HepG2 (cell line): ENCODE results near the gene SPTAN1. TPM values are rescaled to one million over a fixed set of nuclear protein-coding genes. Genes with fewer than 3 reads are reported as not detected.
"Not testable (repeated sequence)": the region's sequence is repeated elsewhere in the genome, so short reads cannot be mapped to it uniquely, and the experiment has no call there.

Experiments used
- ATAC-seq: fragments of 200-7000 bp; cut with Tn5 transposase; 3 replicates; pipeline ENCODE4 v1.9.1; 2020; ENCODE audit warnings: mild to moderate bottlenecking, moderate library complexity
- BruUV-seq: library from RNA; stranded (reverse); fragments of 400-500 nt; replicated peaks from 2 replicates; lab custom pipeline; 2021; lab: Mats Ljungman, UMichigan
- CTCF ChIA-PET: fragments of 300-600 bp; formaldehyde crosslinking; extraction: SDS; loops from one replicate; lab custom pipeline; 2021; ENCODE audit warnings: low total read pairs, inconsistent platforms, low intra/inter-chr PET ratio; lab: Yijun Ruan, JAX
- POLR2A ChIA-PET: fragments of 350-600 bp; sonication (Branson Sonifier 250); formaldehyde crosslinking; loops from one replicate; lab custom pipeline; 2020; ENCODE audit warnings: antibody characterized with exemption, inconsistent platforms; lab: Yijun Ruan, JAX
- DNase-seq: peaks from one replicate; pipeline ENCODE4 v3.0.0-alpha.2; 2015; ENCODE audit warnings: low spot score
- FAIRE-seq: peaks from 3 replicates; lab custom pipeline; 2011; peaks lifted over from hg19 to GRCh38; lab: Jason Lieb, UNC
- H2AFZ ChIP-seq: one replicate; pipeline ENCODE4 v1.6.1; 2011; ENCODE audit warnings: low read length, inconsistent platforms
- H3K27ac ChIP-seq: fragments of 300-600 bp; 3 replicates; pipeline ENCODE4 v1.8.0; 2011; ENCODE audit warnings: mixed run types, mild to moderate bottlenecking, mixed read lengths, low read length, inconsistent platforms; ENCODE audit not compliant: insufficient read depth; ENCODE audit errors: extremely low read length
- H3K27me3 ChIP-seq, 2 experiments: fragments of 200-600 bp in 1 of 2; 2 replicates in 1 of 2; 3 replicates in 1 of 2; pipeline versions ENCODE4 v1.6.0 to v1.8.0; 2011; ENCODE audit warnings: low read length in 2 of 2, mild to moderate bottlenecking in 2 of 2, moderate library complexity in 2 of 2, inconsistent platforms in 1 of 2; ENCODE audit not compliant: insufficient read depth in 2 of 2, control insufficient read depth in 1 of 2
- H3K36me3 ChIP-seq, 2 experiments: fragments of 200-600 bp in 1 of 2; replicated peaks in 1 of 2; 2 replicates in 1 of 2; 3 replicates in 1 of 2; pipeline versions ENCODE4 v1.5.1 to v1.8.0; 2011; ENCODE audit warnings: low read length in 2 of 2, inconsistent platforms in 1 of 2; ENCODE audit not compliant: insufficient read depth in 2 of 2, control insufficient read depth in 1 of 2
- H3K4me1 ChIP-seq: 2 replicates; pipeline ENCODE4 v1.5.1; 2012; ENCODE audit warnings: low read length, inconsistent platforms; ENCODE audit not compliant: insufficient read depth
- H3K4me2 ChIP-seq: 2 replicates; pipeline ENCODE4 v1.6.0; 2011; ENCODE audit warnings: low read depth, low read length, inconsistent platforms
- H3K4me3 ChIP-seq, 3 experiments: fragments of 200-600 bp in 1 of 3; sonication (generic), shearing (Covaris generic) in 1 of 3; replicated peaks in 1 of 3; 2 replicates each; pipeline ENCODE4 v1.5.1; 2011 to 2016; ENCODE audit warnings: low read length in 3 of 3, inconsistent platforms in 2 of 3, low read depth in 2 of 3, mild to moderate bottlenecking in 2 of 3, control low read depth in 1 of 3, mixed read lengths in 1 of 3; ENCODE audit not compliant: insufficient read depth in 1 of 3
- H3K79me2 ChIP-seq: one replicate; pipeline ENCODE4 v1.6.1; 2011; ENCODE audit warnings: low read length, inconsistent platforms; ENCODE audit not compliant: insufficient read depth
- H3K9ac ChIP-seq: 2 replicates; pipeline ENCODE4 v1.6.0; 2011; ENCODE audit warnings: mild to moderate bottlenecking, low read depth, low read length, inconsistent platforms; ENCODE audit not compliant: insufficient read depth
- H3K9me3 ChIP-seq: 2 replicates; pipeline ENCODE4 v1.5.1; 2012; ENCODE audit warnings: mild to moderate bottlenecking, low read length
- H4K20me1 ChIP-seq: 2 replicates; pipeline ENCODE4 v1.6.0; 2011; ENCODE audit warnings: inconsistent platforms, mild to moderate bottlenecking, low read length, moderate library complexity; ENCODE audit not compliant: insufficient read depth
- CEBPB ChIP-seq: IDR thresholded peaks from 2 replicates; pipeline ENCODE4 v1.6.1; 2011; ENCODE audit warnings: low read depth, low read length, improper control_type of control experiment, borderline replicate concordance
- NFYC ChIP-seq: IDR thresholded peaks from 2 replicates; pipeline ENCODE4 v1.6.1; 2016; ENCODE audit warnings: missing genetic modification reagents, missing compliant biosample characterization
- WGBS: methylation state at CpG from one replicate; pipeline ENCODE4 v1.1.6; 2017; ENCODE audit warnings: low lambda C conversion rate; 5-methylcytosine and 5-hydroxymethylcytosine counted together
- in situ Hi-C: cut with HindIII; loops from 2 replicates; pipeline ENCODE4 v1.10.0; 2017; ENCODE audit warnings: low pct_unique_long_range_greater_than_20kb; ENCODE audit not compliant: extremely low pct_ligation_motif_present
- intact Hi-C: fragments of 100-400 bp; cut with micrococcal nuclease; formaldehyde crosslinking; loops from one replicate; pipeline ENCODE4 v1.10.0; 2022; ENCODE audit not compliant: unreplicated experiment
- polyA plus RNA-seq, 8 experiments: library from polyadenylated mRNA; depleted of rRNA in 3 of 8; stranded (reverse) in 7 of 8; unstranded in 1 of 8; fragments of >200 nt; fragmentation: Illumina TruSeq in 4 of 8; extraction: Trizol in 4 of 8; gene quantifications; 2 replicates each; pipeline versions ENCODE4 v1.2.1 to v1.2.3, GENCODE V29; 2011 to 2016; ENCODE audit warnings: low read depth in 4 of 8, missing spikeins in 1 of 8, mixed read lengths in 1 of 8; ENCODE audit not compliant: insufficient read depth in 1 of 8
- total RNA-seq, 5 experiments: library from RNA; depleted of rRNA; stranded (reverse); fragments of >200 nt; fragmentation: Illumina TruSeq; extraction: Trizol; gene quantifications; 2 replicates each; pipeline ENCODE4 v1.2.3, GENCODE V29; 2016; ENCODE audit warnings: low read depth in 1 of 5

SPTAN1 gene
- total and polyA plus RNA-seq, 2 of the 13 experiments (the other 11 are each of a cell fraction or from before 2014, with no cell fraction given) = 106 to 111 TPM

DNA sequence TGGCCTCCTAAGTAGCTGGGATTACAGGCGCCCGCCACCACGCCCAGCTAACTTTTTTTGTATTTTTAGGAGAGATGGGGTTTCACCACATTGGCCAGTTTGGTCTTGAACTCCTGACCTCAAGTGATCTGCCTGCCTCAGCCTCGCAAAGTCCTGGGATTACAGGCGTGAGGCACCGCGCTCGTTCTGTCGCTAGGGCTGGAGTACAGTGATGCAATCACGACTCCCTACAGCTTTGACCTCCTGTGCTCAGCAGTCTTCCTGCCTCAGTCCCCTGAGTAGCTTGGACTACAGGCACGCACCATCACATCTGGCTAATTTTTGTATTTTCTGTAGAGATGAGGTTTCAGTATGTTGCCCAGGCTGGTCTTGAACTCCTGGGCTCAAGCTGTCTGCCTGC lies 34.5 kb downstream of the SPTAN1 start:
- intact Hi-C loops, H3K4me2 ChIP-seq, H3K27ac ChIP-seq, H3K9me3 ChIP-seq, H3K9ac ChIP-seq, H2AFZ ChIP-seq, H3K79me2 ChIP-seq, FAIRE-seq, CTCF ChIA-PET, in situ Hi-C loops, H3K27me3 ChIP-seq, H3K4me3 ChIP-seq, POLR2A ChIA-PET, ATAC-seq, DNase-seq, BruUV-seq, H3K4me1 ChIP-seq, H4K20me1 ChIP-seq: not testable (repeated sequence)
- H3K36me3 ChIP-seq = peaks cover 38 to 76% of the 10 kb centered on the region in 2 experiments
- WGBS = 98% methylated on average over 11 of the region's 11 CpGs
- 0 out of 2 replicates have a peak, but pooled peaks have one; percentile 14 for TF ChIP-seq CEBPB

- no peak for ATAC-seq
- H3K27me3 ChIP-seq = no peaks in the 10 kb centered on the region
- no peak overlapping the region for H2AFZ ChIP-seq
- no peak for TF ChIP-seq NFYC
- no peak overlapping the region for H3K27ac ChIP-seq
- no peak overlapping the region for H3K4me2 ChIP-seq
- no peaks in the 10 kb centered on the region for H3K4me1 ChIP-seq
- H3K36me3 ChIP-seq = peaks cover 35 to 74% of the 10 kb centered on the region in 2 experiments
- no TSS peak for BruUV-seq
- intact Hi-C loops (no loop called here), in situ Hi-C loops (no loop called here)
- no peaks in the 10 kb centered on the region for H3K79me2 ChIP-seq
- 79% methylated on average over 5 of the region's 6 CpGs for WGBS
- POLR2A ChIA-PET = no interaction called here
- H3K9ac ChIP-seq = no peak overlapping the region
- DNase-seq = no peak
- no peaks in the 10 kb centered on the region for H3K9me3 ChIP-seq
- no peaks in the 10 kb centered on the region for H4K20me1 ChIP-seq
- H3K4me3 ChIP-seq = no peak overlapping the region
- CTCF ChIA-PET = no interaction called here
- FAIRE-seq = no peak
These were observed 35.1 kb downstream of the SPTAN1 start for GRCh38 chr9:128587453-128587852.
